ENCODE measurements around the gene SERPINE1. TPM values are rescaled to one million over a fixed set of nuclear protein-coding genes. Genes with fewer than 3 reads are reported as not detected.

SERPINE1 gene
- total and polyA plus RNA-seq, 4 donors: 12.4 to 436 (median 37.0) TPM

DNA sequence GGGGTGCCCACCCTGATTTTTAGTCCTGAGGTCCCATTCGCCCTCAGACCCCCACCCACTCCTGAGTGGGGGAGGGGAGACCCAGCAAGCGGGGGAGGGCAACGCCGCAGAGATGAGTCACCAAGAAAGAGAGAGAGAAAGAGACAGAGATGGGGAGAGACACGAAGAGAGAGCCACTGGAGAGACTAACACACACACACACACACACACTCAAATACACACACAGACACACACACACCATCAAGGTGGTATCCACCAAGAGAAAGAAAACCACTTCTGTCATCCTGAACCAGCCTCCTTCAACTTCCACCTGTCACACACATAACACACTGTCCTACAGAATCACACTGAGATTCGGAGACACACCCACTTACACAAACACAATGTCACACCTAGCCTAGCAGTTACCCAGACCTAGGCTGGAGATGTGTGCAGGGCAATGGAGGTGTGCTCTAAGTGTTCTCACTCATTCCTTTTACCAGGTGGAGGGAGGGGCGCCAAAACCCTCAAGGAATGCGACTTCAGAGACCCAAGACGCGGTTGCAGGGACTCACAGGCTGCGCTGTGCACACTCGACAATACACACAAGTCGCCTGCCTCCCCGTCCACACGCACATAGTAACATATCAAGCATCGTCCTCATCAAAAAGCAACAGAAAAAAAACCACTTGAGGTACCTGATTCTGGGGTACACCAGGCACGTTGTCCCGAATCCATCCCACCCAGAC lies 42.4 kb downstream of the SERPINE1 start:
- Histone ChIP-seq H3K9me3 (ENCODE audit: control insufficient read depth in 4 of 4, insufficient read depth in 3 of 4, low read length in 3 of 4) (peaks cover 0 to 15% (median 0%) of the 10 kb centered on the region in 4 donors), H3K4me3 (no peak overlapping the region), H3K36me3 (ENCODE audit: control insufficient read depth in 4 of 4, insufficient read depth in 4 of 4, low read length in 4 of 4) (no peaks in the 10 kb centered on the region), H3K27ac (ENCODE audit: low read depth in 1 of 2, low read length in 1 of 2) (no peak overlapping the region), H3K27me3 (ENCODE audit: control insufficient read depth in 3 of 3, insufficient read depth in 3 of 3, low read length in 2 of 3) (peaks cover 18 to 89% (median 81%) of the 10 kb centered on the region in 3 donors), H3K4me1 (ENCODE audit: control insufficient read depth in 5 of 5, insufficient read depth in 5 of 5, low read length in 5 of 5) (peaks cover 0 to 30% (median 6%) of the 10 kb centered on the region in 5 donors), H3K9ac (ENCODE audit: insufficient read depth in 1 of 2, low read length in 2 of 2) (no peak overlapping the region)
- TF ChIP-seq, protein P1, sequence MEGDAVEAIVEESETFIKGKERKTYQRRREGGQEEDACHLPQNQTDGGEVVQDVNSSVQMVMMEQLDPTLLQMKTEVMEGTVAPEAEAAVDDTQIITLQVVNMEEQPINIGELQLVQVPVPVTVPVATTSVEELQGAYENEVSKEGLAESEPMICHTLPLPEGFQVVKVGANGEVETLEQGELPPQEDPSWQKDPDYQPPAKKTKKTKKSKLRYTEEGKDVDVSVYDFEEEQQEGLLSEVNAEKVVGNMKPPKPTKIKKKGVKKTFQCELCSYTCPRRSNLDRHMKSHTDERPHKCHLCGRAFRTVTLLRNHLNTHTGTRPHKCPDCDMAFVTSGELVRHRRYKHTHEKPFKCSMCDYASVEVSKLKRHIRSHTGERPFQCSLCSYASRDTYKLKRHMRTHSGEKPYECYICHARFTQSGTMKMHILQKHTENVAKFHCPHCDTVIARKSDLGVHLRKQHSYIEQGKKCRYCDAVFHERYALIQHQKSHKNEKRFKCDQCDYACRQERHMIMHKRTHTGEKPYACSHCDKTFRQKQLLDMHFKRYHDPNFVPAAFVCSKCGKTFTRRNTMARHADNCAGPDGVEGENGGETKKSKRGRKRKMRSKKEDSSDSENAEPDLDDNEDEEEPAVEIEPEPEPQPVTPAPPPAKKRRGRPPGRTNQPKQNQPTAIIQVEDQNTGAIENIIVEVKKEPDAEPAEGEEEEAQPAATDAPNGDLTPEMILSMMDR (IDR thresholded peaks at IDR 0.05; ENCODE audit: control extremely low read depth, extremely low read depth): no peak
- DNase-seq (no peak), ATAC-seq (ENCODE audit: insufficient read depth, low FRiP score) (no peak)
- 3 to 6% methylated on average over 18 of the region's 18 CpGs for WGBS, 2 donors

DNA sequence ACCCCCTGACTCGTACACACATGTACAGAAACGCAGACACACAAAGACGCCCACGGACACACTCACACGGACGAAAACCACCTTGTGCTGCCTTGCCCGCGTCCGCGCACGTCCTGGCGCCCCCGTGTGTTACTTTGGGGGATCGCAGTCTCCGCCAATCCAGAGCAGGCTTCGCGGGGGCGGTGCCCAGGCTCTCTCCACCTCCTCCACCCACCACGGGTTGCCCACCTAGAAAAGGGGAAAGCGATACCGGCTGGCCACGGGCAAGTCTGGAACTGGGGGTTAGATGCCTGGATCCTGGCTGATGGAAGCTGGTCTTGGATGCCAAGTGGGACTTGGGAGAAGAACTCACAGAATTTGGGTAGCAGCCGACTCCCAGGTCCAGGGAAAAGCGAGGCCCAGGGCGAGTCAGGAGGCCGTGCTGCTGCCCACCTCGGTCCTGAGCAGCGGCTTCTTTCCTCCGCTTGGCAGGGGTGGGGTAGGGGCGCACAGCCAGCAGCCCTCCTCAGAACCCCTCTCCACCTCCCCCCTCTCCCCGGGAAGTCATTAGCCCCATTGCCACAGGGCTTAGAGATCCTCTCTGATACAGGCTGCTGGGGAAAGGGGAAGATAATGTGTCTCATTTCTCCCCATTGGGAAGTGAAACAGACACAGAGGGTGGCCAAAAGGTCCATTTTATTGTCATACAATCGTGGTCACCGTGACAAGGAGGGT lies 43.1 kb downstream of the SERPINE1 start:
- Histone ChIP-seq H3K9me3 (ENCODE audit: control insufficient read depth in 4 of 4, insufficient read depth in 3 of 4, low read length in 3 of 4) (peaks cover 0 to 18% (median 0%) of the 10 kb centered on the region in 4 donors), H3K36me3 (ENCODE audit: control insufficient read depth in 4 of 4, insufficient read depth in 4 of 4, low read length in 4 of 4) (no peaks in the 10 kb centered on the region), H3K27me3 (ENCODE audit: control insufficient read depth in 3 of 3, insufficient read depth in 3 of 3, low read length in 2 of 3) (peaks cover 16 to 90% (median 82%) of the 10 kb centered on the region in 3 donors), H3K4me3 (no peak overlapping the region), H3K9ac (ENCODE audit: insufficient read depth in 1 of 2, low read length in 2 of 2) (no peak overlapping the region), H3K4me1 (ENCODE audit: control insufficient read depth in 5 of 5, insufficient read depth in 5 of 5, low read length in 5 of 5) (peaks cover 0 to 26% (median 4%) of the 10 kb centered on the region in 5 donors), H3K27ac (ENCODE audit: low read depth in 1 of 2, low read length in 1 of 2) (no peak overlapping the region)
- TF ChIP-seq, protein P1 (IDR thresholded peaks at IDR 0.05; ENCODE audit: control extremely low read depth, extremely low read depth): peak; percentile 52
- ATAC-seq (ENCODE audit: insufficient read depth, low FRiP score) (no peak), DNase-seq (peak in 2 of 3 donors; percentile 49 to 72)
- 2 to 3% methylated on average over 29 to 33 of the region's 33 CpGs for WGBS, 2 donors

DNA sequence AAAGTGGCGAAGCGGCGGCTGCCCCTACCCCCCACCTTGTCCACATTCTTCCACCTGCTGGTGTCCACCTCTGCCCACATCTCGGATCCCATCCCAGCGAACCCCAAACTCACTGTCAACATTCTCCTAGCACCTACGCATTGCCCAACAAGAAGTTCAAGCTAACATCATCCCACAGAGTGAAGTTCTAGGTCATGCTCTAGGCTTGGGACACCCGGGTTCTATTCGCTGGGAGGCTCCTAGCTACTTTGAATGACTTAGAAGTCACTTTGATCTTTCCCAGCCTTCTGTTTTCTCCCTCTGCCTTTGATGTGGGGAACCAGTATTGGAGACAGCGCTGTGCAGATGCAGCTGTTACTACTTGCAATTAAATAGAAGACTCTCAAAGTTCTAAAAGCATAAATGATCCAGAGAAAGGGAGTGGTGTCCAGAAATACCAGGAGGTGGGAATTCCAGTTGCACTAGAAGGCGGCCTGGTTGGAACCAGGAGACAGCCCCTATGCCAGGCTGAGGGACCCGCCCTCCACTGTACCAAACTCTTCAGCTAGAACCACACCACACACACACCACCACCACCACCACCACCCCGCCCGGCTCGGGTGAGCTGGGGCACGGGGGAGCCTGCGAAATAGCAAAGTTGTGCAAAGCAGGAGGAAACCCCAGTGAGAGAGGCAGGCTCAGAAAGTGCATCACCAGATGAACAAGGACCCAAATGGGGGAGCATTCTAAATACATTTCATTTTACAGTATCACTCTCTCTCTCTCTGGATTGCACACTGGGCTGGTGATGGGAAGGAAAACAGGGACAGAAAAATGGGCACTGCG lies 43.9 kb downstream of the SERPINE1 start:
- peaks cover 0 to 19% (median 4%) of the 10 kb centered on the region in 5 donors for H3K4me1 ChIP-seq (ENCODE audit: control insufficient read depth in 5 of 5, insufficient read depth in 5 of 5, low read length in 5 of 5)

More for the DNA sequence above, 43.9 kb downstream of the SERPINE1 start:
- Histone ChIP-seq H3K9me3 (ENCODE audit: control insufficient read depth in 4 of 4, insufficient read depth in 3 of 4, low read length in 3 of 4) (peaks cover 0 to 17% (median 0%) of the 10 kb centered on the region in 4 donors), H3K27me3 (ENCODE audit: control insufficient read depth in 3 of 3, insufficient read depth in 3 of 3, low read length in 2 of 3) (peaks cover 19 to 91% (median 85%) of the 10 kb centered on the region in 3 donors), H3K4me3 (no peak overlapping the region), H3K36me3 (ENCODE audit: control insufficient read depth in 4 of 4, insufficient read depth in 4 of 4, low read length in 4 of 4) (no peaks in the 10 kb centered on the region), H3K9ac (ENCODE audit: insufficient read depth in 1 of 2, low read length in 2 of 2) (no peak overlapping the region), H3K27ac (ENCODE audit: low read depth in 1 of 2, low read length in 1 of 2) (no peak overlapping the region)
- WGBS, 2 donors: 5 to 6% methylated on average over 17 of the region's 17 CpGs
- TF ChIP-seq, protein P1 (IDR thresholded peaks at IDR 0.05; ENCODE audit: control extremely low read depth, extremely low read depth): no peak
- DNase-seq: no peak
- no peak for ATAC-seq (ENCODE audit: insufficient read depth, low FRiP score)

Measured in lung (tissue), 12 donors.